Activated T-cell treated with anti-CD3 and anti-CD28 coated beads for 4 hours (primary cell): ENCODE results near the gene IL36A.

Source experiments
- DNase-seq: peaks from one replicate; pipeline ENCODE4 v3.0.0-alpha.2; 2020

IL36A gene, protein sequence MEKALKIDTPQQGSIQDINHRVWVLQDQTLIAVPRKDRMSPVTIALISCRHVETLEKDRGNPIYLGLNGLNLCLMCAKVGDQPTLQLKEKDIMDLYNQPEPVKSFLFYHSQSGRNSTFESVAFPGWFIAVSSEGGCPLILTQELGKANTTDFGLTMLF

DNA sequence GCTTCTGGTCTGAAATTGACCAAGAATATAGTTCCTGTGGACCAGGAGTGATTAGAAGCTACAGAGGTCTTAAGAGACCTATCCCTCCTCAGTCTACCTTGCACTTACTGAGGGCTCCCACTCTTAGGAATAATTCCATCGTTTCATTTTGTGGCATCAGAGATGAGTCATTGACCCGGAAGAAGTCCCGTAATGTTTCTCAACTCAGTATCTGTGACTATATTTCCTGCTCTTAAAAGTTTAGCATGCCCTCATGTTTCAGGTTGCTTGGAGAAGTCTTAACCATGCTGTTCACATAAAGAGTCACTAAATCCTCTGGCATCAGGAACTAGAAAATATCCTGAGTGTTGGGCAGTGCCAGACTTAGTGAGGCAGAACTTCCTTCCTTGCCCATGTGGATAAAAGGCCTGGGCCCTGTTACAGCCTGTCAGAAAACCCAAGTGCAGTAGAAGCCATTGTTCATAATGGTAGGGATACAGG is at the start of gene IL36A:
Gene IL36A (plus strand): TSS at position 430 of the 480 bp plus-strand sequence. CDS start 413 bp downstream, outside the sequence.
- no peak for DNase-seq

GRCh38 chr2:112957511-112957910 is 47.7 kb upstream of the IL36A start:
- DNase-seq, result no peak

DNA sequence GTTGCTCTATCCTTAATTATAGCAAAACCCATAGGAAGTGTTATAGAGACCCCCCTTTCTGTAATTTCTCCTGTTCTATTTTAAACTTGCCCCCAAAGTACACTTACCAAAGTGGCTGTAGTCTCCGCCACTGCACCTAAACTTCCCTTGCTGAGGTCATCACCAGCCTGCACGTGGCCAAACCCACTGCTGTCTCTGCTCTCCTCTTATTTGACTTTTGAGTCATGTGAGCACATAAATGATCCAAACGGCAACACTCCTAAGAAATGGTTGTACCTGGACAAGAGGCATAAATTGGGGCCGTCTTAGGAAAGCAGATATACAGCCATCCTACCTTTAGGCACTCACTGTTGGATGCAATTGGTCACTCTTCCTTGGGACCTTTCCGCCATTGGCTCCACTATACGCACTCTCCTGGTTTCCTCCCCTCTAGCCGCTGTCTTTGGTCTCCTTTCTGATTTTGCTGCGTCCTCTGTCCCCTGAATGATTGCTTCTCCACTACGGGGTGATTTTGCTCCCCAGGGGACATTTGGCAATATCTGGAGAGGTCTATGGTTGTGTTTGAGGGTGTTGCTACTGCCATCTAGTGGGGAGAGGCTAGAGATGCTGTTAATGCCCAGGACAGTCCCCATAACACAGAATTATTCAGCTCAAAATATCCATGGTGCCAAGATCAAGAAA is 46.7 kb upstream of the IL36A start:
- no peak for DNase-seq

GRCh38 chr2:112959109-112959812 is 46.0 kb upstream of the IL36A start:
- DNase-seq, result no peak

DNA sequence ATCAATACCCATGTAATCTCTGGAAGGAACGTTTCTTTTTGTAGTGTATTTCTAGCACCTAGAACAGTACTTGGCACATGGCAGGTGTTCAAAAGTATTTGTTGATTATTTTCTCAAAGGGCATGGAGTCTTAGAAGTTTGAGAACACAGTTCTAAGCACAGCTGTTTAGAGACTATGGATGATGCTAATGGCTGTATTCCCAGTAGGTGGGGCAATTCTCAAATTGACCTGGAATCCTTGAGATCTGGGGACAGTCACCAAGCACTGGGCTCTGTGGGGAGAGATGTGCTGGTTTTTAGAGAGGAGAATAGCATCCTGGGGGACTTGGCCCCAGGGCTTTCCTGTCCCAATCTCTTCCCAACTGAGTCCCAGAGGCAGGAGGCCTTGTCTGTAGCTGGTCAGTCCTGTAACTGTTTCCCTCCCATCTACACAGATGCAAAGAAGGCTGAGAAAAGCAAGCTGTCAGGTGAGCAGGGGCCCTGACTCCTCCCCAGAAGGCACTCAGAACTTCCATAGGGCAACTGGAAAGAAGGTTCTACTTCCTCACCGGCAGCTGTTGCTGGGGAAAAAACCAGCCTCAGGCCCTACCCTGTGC is 44.9 kb upstream of the IL36A start:
- no peak for DNase-seq

DNA sequence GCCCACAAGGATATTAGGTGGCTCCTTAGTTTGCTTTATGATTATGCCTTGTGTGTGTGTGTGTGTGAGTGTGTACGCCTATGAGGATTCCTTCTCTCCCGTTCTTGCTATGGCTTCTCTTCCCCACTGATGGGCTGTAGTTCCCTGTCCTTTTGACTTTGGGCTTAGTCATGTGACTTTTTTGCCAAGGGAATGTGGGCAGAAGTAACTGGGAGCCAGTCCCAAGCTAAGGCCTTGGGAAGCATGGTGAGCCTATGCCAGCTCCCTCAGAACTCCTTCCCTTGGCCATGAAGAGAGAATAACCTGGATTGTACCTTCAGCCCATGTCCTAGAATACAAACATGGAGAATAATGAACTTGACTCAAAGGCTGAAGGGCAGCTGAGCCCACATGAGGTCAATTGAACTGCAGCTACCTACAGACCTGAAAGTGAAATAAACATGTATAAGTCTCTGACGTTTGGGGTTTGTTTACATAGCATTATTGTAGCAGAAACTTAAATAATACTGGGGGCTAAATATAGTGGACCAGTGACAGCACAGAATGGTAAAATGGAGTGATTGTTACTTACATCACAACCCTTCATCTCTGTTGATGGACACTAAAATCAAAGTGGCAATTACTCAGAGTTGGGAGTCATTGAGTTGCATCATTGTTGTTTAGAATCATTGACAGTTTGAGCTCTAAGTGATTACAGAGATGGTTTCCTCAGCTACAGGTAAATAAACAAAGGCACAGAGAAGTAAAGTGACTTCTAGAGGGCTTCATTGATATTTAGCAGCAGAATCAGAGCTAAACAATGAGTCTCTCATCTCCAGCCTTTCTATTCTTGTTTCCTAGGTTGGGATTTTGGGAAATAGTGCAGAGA is 42.7 kb upstream of the IL36A start:
- DNase-seq, result no peak

GRCh38 chr2:112967023-112967422 is 38.2 kb upstream of the IL36A start:
- DNase-seq, result no peak

- no peak for DNase-seq
Observed at GRCh38 chr2:112972423-112973086, 32.7 kb upstream of the IL36A start.

- DNase-seq, result no peak
Observed at GRCh38 chr2:112973156-112973555, 32.1 kb upstream of the IL36A start.

GRCh38 chr2:112977559-112978056 is 27.7 kb upstream of the IL36A start, which contains the start of gene IL36G:
Gene IL36G, plus strand, starts transcription at chr2:112978006. Its CDS starts 633 bp downstream, at chr2:112978639.
- no peak for DNase-seq

DNA sequence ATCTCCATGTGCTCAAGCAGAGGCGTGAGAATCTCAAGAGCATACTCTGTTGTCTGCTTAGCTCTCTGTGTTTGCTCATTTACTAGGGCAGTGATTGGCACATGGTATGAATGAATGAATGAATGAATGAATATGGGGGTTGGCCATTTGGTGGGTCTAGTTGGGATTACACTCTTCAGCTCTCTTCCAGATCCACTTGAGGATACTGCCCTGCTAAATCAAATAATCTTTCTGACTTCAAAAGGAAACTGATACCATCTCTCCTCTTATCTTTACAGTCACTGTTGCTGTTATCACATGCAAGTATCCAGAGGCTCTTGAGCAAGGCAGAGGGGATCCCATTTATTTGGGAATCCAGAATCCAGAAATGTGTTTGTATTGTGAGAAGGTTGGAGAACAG is 25.5 kb upstream of the IL36A start:
- no peak for DNase-seq

DNA sequence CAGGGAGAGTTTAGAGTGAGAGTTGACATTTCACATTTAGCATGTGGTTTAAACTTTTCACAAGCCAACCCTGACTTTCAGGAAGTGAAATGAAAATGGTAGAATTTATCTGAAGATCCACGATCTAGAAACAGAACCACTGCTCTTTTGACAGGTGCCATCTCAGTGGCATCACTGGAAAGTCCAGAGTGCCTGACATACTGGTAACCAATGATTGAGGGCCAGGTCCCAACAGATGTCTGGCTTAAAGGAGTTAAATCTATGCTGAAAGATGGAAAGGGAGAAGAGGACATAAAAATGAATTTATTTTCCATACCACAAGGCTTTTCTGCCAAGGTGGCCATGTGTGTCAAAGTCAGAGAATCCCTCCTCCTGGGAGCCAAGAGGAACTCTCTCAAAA is 24.7 kb upstream of the IL36A start:
- DNase-seq, result no peak

GRCh38 chr2:112985090-112985489 is 20.2 kb upstream of the IL36A start:
- no peak for DNase-seq

- DNase-seq, result no peak
Observed at GRCh38 chr2:112989611-112990010, 15.6 kb upstream of the IL36A start.

DNA sequence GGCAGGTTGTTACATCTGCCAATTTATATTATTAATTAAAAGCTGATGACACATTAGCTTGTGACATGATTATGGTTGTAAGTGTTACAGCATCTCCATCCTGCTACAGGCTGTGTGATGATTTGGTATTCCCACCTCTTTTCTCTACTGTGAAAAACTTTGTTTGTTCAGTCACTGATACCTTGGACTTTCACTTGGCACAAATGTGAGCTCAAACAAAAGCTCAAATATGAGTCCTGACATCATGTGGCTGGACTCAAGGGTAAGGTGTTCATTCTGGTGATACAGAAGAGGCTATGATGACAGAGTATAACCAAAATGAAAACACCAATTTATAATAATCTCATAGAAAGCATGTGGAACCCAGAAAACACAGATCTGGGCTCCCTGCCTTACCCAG is 11.4 kb upstream of the IL36A start:
- DNase-seq, result no peak

DNA sequence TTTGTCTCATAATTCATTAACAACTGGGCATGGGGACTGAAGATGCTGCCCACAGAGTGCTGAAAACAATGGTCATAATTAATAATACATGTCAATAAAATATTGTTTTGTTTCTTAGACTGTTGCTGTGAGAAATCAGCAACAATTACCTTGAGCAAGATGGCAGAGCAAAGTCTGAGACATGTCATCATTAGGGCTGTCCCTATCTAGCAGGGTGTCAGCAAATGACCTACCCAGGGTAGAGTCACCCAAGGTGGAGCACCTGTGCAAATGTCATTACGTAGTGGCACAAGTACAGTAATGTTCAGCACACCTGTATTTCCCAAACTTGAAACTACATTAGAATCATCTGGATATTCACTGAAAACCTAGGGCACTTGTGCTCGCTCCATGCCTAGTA is 10.6 kb upstream of the IL36A start:
- DNase-seq, result no peak

- no peak for DNase-seq
Observed at GRCh38 chr2:112995346-112995920, 9.8 kb upstream of the IL36A start.

DNA sequence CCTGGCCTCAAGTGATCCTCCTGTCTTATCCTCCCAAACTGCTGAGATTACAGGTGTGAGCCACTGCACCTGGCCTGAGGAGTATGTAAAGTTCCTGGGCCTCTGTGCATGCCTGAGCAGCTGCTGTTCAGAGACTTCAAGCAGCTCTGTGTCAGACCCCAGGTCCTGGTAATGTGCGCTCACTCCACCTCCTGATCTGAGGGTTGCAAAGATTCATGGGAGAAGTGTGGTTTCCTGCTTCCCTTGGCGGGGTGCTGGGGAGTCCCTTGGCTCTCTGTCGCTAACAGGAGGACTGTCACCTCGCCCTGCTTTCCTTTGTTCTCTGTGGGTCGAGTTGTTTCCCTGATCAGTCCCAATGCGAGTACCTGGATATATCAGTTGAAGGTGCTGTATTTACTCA is 8.6 kb upstream of the IL36A start:
- DNase-seq, result peak; percentile 40

GRCh38 chr2:112997151-112997550 is 8.1 kb upstream of the IL36A start:
- DNase-seq, result no peak

DNA sequence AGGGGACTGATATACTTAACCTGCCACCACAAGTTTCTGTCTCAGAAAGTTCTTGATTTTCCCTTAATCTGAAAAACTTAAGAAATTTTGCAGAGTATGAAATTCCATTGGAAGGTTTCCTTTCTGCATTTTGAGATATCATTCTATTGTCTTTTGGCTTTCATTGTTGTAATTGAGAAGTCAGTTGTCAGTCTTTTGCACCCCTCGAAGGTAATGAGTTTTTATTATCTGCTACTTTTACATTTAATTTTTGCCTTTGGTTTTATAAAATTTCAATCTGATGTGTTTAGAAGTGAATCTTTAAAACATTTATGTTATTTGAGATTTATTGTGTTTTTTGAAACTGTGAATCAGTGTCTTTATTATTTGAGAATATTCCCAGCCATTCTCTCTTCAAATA is 4.8 kb upstream of the IL36A start:
- DNase-seq, result no peak

DNA sequence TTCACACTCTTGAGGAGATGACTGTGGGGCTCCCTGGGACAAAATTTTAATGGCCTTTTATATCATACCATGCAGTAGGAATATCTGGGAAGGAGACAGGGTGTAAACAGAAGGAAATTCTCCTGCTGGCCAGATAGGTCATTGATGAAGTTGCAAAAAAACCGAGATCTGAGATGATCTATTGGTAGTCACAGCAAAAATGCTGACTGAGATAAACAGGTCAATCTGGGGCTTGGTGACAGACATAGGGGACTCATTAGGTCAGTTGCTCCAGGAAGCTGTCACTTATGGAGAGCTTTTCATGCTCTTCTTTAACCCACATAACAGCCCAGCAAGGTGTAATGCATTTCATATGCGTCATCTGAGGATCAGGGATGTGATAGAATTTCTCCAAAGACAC is 2.6 kb upstream of the IL36A start:
- DNase-seq, result no peak

- no peak for DNase-seq
Observed at GRCh38 chr2:113007250-113007649, 2.0 kb downstream of the IL36A start.
